Suppressor macrophage (primary cell): ENCODE measurements around the gene SEPTIN1.
A peak's percentile ranks its signal among the peaks of the same experiment; 100 is the strongest.

Experiments used
- DNase-seq, 4 experiments: peaks; one replicate each; pipeline ENCODE4 v3.0.0-alpha.2; 2020 to 2022

SEPTIN1 gene

DNA sequence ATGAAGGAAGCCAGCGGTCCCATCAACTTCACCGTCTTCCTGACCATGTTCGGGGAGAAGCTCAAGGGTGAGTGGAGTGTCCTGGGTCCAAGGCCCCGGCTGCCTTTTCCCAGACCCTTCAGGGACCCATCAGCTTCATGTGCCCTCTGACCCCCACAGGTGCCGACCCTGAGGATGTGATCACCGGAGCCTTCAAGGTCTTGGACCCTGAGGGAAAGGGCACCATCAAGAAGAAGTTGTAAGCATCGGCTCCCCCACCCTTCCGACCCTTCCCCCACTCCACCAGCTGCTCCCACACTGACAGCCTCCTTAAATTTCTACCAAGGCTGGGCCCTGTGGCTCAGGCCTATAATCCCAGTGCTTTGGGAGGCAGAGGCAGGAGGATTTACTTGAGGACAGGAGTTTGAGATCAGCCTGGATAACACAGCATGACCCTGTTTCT, 5.9 kb downstream of the SEPTIN1 start:
- no peak for DNase-seq

DNA sequence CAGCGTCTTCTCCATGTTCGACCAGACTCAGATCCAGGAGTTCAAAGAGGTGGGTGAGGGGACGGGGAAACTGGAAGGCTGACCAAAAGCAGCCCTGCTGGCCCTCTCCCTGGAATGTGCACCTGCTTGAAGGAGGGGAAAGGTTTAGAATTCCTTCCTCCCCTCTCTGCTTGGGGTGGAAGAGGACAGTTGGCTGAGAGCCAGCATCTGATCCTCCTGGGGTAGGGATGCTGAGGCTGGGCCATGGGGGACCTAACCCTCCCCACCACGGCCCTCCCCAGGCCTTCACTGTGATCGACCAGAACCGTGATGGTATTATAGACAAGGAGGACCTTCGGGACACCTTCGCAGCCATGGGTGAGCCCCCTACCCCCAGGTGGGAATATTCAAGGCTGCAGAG, 6.5 kb downstream of the SEPTIN1 start:
- no peak for DNase-seq

DNA sequence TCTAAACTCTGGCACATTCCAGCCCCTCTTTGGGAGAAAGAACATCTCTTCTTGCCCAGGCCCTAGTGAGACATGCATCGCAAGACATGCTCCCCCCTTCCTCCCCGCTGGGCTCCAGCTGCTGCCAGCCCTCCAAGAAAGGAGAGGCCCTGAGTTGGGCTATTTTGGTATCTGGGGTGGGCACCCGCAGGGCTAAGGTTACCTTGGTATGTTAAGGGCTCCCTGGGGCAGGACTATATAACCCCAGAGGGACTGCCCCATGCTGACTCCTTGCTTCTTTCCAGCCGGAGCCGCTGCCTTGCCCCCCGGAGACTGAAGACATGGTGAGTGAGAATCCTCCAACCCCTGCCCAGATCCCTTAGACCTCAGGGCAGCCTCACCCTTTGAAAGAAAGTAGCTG, 7.8 kb downstream of the SEPTIN1 start, which contains the start of gene MYL11:
Gene MYL11 (plus strand): TSS at position 265 of the 400 bp plus-strand sequence. CDS start 56 bp downstream, at position 321.
- no peak for DNase-seq

DNA sequence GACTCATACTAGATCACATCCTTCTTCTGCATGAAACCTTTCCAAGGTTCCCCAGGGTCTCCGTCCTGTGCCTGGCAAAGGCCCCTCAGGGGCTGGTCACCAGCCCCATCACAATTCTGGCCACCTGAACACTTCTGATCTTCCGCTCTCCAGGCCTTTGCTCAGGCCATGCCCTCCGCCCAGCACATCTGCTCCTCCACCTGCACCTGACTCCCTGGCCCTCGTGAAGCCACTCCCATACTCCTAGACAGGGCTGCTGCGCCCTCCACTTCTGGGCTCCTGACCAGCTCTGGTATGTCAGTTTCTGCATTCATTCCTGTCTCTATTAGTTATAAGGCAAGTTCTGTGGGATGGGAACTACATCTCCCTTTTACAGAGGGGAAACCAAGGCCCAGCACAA, 9.6 kb downstream of the SEPTIN1 start:
- no peak for DNase-seq

DNA sequence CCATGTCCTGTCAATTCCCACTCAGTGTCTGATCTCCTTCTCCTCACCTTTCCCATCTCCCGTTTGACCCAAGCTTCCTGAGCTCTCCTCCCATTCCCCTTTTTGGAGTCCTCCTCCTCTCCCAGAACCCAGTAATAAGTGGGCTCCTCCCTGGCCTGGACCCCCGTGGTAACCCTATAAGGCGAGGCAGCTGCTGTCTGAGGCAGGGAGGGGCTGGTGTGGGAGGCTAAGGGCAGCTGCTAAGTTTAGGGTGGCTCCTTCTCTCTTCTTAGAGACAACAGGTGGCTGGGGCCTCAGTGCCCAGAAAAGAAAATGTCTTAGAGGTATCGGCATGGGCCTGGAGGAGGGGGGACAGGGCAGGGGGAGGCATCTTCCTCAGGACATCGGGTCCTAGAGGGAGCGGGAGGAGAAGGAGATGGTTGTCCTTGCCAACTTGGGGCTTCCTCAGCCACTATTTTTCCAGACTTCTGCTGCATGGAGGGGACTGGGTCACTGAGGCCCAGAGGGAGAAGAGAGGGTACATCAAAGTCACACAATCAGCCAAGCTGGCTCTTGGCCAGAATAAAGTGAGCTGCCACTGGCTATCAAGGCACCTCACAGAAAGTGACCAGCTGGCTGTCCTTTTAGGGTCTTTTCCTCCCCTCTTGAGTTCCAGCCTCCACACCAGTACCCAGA, 10.2 kb downstream of the SEPTIN1 start:
- DNase-seq, result no peak

DNA sequence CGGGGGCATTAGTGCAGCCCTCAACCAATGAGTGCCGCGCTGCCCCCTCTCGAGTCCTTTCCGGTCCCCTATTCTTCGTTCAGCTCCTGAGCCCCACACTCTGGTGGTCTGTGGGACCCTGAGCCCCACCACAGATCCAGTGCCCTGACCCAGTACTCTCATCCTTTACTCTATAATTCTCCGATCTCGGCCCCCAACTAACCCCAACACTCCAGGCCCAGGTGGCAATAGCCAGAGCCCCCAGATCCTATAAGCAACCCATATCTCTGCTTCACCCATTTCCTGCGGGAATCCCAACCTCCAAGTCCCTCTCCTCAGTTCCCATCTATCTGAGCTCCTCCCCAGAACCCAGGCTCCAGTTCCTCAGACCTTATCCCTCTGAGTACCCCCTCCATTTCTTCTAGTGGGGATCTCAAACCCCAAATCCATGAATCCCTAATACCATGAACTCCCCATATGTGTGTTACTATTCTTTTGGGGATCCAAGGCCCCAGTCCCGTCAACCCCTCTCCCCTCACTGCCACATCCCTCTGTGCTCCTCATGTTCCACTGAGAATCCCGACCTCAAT, 11.0 kb downstream of the SEPTIN1 start:
- DNase-seq, result no peak

DNA sequence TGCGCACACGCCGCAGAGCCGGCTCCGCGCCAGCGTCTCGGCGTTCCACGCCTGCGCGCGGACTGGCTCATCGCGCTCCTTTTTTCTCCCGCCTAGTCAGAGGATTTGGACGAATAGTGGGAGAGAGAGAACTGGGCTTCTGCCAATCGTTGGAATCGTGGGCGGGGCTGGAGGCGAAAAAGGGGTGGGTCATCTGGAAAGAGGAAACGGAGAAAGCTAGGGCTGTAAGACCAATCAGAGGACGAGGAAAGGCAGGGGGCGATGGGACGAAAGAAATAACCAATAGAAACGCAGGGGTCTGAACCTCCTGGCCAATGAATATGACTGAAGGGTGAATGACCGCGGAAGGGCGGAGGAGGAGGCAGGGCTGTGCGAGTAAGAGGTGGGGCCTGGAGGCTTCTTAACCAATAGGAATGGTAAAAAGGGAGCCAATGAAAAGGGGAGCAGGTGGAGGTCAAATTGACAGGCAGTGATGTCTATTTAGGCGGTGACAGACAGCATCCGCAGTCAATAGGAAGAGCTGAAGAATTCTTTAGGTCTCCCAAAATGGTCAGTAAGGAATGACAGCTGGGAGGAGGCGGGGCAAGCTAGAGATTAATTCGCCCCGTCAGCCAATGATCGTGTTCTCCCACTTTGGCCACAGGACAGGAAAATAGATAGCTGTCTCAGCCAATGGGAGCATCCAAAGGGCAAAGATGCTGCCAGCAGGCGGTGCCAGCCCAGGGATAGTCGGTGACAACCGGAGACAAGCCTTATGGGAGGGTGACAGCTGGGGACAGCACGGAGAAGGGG, 11.7 kb downstream of the SEPTIN1 start, which contains the start of gene TBC1D10B:
Gene TBC1D10B (minus strand): TSS at position 39 of the 792 bp plus-strand sequence. CDS start 311 bp downstream, outside the sequence.
- peak; percentile 98 to 100 (median 100) for DNase-seq

DNA sequence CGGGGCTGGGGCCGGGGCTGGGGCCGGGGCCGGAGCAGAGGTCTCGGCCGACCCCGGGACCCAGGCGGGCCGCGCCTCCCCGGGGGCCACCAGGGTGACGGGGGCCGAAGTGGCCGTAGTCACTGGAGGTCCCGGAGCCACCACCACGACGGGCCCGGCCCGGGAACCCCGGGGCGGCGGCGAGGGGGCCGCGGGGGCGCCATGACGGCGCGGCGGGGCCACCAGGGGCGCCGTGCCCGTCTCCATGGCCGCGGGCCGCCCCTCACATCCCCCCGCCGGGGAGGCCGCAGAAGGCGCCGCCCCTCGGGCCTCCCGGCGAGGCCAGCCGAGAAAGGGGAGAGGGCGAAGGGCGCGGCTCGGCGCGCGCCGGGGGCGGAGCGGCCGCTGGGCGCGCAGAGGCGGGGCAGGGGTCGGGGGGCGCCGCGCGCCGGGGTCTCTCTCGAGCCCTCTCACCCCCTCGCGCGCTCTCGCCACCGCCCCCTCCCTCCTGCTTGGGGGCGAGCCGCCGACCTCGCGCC, 12.4 kb downstream of the SEPTIN1 start:
- no peak for DNase-seq

DNA sequence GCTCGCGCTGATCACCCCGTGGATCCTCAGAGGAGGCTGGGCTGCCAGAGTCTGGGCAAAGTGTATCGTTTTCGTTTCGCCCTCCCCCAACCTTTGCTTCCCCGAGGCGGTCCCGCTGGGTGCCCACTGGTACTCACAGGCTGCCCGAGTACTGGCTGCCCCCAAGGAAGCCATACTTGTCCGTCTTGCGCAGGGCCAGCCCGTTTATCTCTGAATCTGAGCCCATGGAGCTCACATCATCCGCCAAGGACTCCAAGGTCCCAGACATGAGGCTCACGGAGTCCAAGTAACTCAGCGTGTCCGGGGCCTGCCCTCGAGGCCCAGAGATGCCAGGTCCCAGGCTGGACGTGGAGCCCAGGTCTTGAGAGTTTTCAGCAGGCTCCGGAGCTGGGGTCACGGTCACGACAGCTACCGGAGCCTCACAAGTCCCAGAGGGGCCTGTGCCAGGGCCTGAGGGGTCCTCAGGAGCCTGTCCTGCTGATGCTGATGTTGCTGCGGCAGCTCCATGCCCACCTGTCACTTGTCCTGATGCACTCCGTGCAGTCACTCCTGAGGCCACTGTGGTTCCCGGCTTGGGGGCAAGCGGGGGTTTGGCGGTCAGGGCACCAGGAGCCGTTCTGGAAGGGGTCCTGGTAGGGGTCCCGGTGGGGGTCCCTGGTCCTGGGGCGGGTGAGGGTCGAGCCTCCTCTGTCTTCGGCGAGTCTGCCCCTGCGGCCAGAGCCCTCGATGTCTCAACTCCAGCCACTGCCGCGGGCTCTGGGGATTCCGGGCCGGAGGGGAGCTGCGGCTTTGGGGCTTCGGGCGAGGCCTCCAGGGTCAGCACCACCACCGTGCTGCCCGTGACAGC, 13.0 kb downstream of the SEPTIN1 start:
- peak in 1 of 4 experiments; percentile 25 for DNase-seq

DNA sequence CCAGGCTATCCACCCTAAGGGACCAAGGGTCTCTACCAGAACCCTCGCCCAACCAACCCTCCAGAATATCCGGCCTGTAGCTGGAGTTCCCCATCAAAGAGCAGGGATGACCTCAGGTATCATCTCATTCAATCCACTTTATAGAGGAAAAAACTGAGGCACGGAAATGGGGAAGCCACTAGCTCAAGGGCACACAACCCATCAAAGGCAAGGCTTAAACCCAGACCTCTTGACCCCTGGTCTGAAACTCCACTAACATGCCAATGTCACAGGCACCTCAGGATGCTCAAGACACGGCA, 13.6 kb downstream of the SEPTIN1 start:
- DNase-seq, result peak in 1 of 4 experiments; percentile 9

DNA sequence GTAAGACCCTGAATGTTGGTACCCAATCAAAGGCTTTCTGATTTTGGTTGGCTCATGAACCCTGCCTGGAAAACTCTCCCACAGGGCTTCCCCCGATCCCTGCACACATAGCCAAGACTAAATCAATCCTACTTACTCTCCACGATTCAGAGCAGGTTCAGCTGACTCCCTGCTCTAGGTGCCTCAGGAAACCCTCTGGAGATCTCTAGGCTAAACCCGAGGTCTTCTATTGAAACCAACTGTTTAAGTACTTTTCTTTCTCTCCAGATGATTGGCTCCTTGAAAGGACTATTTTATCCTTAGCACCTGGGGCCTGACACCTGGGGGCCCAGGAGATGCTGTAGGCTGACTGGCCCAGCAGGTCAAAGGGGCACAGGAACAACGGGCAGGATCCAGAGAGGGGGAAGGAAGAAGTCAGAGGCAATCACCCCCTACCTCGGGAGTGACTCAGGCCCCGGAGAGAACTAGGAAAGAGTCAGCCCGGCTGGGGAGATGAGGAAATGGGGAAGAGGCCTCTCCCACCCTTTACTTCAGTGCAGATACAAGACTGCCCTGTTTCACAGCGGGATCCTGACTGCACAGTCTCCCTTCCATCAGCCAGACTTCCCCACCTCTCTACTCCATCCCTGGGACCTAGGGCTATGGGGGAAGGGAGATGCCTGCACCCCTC, 14.1 kb downstream of the SEPTIN1 start:
- DNase-seq, result peak; percentile 75 to 88 (median 84)

DNA sequence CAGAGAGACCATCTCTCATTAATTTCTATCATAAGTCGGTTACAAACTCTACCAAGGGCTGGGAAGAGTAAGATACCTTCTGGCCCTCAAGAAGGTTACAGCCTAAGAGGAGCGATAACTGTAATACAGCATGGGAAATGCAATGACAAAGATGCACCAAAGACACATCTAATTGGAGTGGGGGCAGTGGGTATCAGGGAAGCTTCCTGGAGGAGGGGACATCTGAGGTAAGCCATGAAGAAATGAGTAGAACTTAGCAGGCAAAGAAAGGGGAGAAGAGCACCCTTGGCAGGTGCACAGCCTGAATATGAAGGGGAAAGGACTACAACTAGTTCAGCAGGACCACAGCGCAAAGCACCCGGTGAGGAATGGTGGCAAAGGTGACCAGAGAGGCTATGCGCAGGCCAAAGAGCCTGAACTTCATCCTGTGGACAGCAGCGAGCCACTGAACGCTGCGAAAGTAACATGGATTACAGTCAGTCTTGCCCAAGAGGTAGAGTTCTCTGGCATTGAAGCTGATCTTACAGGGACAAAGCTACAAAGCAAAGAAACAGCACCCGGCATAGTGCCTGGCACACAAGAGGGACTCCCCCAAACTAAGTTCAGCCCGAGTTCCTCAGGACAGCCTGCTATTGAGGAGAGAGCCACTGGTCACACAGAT, 14.9 kb downstream of the SEPTIN1 start:
- DNase-seq, result no peak

DNA sequence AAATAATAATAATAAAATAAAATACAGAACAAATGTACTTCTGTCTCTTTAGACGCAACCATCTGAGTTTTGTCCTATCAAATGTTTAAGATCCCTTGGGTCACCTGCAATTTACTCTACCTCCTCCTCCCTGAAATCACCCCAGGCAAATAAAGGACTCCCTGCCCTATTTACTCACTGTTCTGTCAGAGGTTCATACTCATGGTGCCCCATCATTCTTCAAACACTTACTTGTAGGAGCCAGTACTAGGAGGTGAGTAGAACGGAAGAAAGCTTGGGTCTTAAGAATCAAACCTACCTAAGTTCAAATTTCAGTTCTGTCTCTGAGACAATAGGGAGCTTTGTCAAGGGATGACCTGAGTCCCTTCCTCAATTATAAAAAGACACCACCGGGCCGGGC, 15.8 kb downstream of the SEPTIN1 start:
- DNase-seq, result no peak

DNA sequence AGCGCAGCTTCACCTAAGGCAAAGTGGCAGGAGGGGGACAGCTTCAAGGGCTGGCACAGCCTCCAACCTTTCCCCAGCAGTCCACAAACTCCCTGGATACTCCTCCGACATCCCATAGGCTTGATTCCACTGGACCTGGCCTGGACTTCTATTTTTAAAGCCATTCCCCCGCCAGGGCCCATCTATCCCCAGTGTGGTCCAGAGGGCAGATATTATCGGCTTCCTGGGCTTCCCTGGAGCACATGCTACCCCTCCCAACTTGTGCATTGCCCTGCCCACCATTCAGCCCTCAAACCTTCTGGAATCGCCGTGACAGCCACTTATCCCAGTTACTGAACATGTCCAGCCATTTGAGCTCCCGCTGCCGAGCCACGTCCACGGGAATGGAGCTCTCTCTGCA, 17.2 kb downstream of the SEPTIN1 start:
- DNase-seq, result no peak

DNA sequence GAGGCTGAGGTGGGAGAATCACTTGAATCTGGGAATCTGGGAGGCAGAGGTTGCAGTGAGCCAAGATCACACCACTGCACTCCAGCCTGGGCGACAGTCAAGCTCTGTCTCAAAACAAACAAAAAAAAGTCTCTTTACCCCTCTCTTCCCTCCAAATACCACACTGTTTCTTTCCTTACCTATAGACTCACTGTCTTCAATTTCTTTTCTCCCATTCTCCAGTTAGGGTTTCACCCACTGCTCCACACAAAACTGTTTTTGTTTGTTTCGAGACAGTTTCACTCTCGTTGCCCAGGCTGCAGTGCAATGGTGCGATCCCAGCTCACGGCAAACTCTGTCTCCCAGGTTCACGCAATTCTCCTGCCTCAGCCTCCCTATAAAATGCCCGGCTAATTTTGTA, 21.2 kb downstream of the SEPTIN1 start:
- DNase-seq, result no peak

DNA sequence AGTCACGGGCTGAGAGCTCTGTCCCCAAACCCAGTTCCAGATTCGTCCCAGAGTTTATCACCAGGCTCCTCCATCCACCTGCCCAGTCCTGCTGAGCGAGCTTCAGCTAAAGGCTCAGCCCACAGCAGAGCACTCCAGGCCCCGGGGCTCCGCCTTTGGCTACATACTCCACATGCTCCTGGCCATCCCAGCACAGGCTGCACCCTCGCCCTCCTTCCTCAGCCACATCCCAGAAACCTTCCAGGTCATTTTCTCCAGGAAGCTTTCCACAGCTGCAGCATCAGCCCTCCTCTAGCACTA, 22.5 kb downstream of the SEPTIN1 start:
- DNase-seq, result no peak

DNA sequence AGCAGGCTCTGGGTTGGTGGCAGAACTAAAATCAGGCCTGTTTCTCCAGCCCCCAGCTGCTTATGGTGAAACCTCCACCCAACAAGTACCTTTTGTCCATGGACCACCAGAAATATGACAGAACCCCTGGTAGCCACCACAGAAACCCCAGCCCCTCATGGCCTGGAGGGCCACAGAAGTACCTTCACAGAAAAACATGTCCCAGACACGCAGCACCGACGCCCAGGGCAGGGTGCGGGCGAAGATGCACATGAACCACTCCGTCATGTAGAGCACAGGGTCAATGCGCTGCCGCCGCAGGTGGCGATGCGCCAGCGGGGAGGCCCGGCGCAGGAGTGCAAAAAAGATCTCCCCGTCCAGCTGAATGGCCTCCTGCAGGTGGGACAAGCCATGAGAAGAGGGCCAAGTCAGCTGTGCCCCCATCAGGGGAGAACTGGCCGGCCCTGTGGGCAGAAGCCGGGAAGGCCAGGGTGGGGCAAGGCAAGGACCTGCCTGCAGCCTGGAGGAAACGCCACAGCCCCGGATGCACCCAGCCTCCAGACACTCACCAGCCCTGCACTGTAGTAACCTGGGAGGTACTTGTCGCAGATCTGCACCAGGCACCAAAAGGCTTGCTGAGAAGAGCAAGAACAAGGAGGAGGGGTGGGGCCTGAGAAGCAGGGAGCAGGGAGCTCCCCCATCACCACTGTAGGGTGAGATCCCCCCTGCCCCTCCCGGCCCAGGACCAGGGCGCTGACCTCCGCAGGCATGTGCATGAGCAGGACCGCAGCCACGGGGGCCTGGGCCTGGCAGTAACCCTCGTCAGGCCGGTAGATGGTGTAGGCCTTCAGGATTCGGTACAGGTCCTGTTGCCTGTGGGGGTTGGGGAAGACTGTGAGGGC, 23.1 kb downstream of the SEPTIN1 start:
- no peak for DNase-seq

DNA sequence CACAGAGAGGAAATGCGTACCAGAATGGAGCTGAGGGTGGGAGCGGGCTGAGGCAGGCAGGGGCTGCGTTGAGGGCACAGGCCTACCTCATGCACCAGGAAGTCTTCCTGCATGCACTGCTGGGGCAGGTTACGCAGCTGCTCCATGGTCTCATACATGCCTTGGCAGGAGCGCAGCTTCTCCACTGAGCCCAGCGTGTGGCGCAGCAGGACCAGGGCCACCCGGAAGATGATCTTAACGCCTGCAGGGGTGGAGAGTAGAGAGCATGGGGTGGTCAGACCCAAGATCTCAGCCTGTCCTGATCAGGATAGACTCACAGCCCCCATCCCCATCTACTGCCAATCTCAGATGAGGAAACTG, 23.8 kb downstream of the SEPTIN1 start:
- no peak for DNase-seq

DNA sequence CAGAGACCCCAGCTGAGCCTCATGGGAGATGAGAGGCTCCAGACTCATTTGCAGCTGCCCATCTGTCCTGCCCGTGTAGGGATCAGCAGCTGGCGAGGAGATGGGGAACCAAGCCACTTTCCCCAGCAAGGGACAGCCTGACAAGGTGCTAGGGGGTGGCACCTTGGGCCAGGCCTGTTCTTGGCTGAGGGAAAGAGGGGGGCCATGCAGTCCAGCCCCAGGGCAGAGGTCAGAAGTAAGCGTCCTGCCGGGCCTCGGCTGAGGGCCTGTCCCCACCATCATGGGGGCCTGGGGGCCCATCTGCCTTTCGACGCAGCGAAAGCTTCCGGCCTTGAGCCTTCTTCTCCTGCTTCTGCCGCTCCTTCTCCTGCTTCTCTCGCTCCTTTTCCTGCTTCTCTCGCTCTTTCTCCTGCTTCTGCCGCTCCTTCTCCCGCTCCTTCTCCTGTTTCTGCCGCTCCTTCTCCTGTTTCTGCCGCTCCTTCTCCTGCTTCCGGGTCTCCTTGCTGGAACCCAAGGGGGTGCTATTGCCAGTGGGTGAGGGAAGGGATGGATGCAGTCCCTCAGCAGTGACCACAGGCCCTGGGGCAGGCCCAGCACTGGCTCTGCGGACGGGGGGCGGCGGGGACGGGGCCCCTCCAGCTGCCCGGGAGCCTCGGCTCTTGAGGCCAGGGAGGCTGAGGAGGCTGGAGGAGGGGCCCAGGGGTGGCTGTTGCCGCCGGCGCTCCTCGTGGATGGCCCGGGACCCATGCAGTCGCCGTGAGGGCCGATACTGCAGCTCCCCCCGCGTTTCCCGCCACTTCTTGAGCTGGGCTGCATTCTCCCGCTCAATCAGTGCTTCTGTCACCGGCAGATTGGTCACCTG, 24.4 kb downstream of the SEPTIN1 start:
- DNase-seq, result no peak
